Measurements from ENCODE around the gene NEDD4L.

The NEDD4L gene

GRCh38 chr18:58208207-58208932 lies 164.3 kb downstream of the NEDD4L start:
- TF ChIP-seq, protein P1, sequence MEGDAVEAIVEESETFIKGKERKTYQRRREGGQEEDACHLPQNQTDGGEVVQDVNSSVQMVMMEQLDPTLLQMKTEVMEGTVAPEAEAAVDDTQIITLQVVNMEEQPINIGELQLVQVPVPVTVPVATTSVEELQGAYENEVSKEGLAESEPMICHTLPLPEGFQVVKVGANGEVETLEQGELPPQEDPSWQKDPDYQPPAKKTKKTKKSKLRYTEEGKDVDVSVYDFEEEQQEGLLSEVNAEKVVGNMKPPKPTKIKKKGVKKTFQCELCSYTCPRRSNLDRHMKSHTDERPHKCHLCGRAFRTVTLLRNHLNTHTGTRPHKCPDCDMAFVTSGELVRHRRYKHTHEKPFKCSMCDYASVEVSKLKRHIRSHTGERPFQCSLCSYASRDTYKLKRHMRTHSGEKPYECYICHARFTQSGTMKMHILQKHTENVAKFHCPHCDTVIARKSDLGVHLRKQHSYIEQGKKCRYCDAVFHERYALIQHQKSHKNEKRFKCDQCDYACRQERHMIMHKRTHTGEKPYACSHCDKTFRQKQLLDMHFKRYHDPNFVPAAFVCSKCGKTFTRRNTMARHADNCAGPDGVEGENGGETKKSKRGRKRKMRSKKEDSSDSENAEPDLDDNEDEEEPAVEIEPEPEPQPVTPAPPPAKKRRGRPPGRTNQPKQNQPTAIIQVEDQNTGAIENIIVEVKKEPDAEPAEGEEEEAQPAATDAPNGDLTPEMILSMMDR (IDR thresholded peaks at IDR 0.05; ENCODE audit: control insufficient read depth, insufficient read depth, low read depth, low read length, missing control alignments), result no peak
- H3K4me3 ChIP-seq (ENCODE audit: control insufficient read depth, low read depth, low read length), result no peak overlapping the region
- DNase-seq (ENCODE audit: low read depth), result no peak

- no peak overlapping the region for H3K4me3 ChIP-seq (ENCODE audit: control insufficient read depth, low read depth, low read length)
- TF ChIP-seq, protein P1 (IDR thresholded peaks at IDR 0.05; ENCODE audit: control insufficient read depth, insufficient read depth, low read depth, low read length, missing control alignments), result no peak
- no peak for DNase-seq (ENCODE audit: low read depth)
Measured at GRCh38 chr18:58209326-58209725, 165.3 kb downstream of the NEDD4L start.

DNA sequence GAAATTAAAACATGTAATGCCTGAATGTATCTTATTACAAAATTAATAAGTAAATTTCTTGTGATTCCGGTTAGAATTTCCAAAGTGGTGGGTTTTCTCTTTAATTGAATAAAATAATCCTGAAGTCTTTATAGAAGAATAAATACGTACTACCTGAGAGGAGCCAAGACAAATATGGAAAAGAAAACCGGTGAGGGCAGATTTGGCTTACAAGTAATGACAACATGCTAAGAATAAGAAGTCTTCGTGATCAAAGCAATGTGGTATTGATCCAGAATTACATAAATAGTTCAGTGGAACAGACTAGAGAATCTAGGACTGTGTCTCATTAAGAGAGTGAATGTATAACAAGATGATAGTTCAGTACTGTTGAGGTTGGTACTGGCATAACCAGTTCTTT lies 167.5 kb downstream of the NEDD4L start:
- no peak for DNase-seq (ENCODE audit: low read depth)
- H3K4me3 ChIP-seq (ENCODE audit: control insufficient read depth, low read depth, low read length), result no peak overlapping the region
- TF ChIP-seq, protein P1 (IDR thresholded peaks at IDR 0.05; ENCODE audit: control insufficient read depth, insufficient read depth, low read depth, low read length, missing control alignments), result no peak

DNA sequence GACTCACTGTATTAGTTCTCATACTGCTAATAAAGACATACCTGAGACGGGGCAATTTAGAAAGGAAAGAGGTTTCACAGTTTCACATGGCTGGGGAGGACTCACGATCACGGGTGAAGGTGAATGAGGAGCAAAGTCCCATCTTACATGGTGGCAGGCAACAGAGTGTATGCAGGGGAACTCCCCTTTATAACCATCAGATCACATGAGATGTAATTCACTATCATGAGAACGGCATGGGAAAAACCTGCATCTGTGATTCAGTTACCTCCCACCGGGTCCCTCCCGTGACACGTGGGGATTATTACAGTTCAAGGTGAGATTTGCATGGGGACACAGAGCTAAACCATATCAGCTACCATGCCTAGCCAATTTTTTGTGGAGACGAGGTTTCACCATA lies 168.2 kb downstream of the NEDD4L start:
- TF ChIP-seq, protein P1 (IDR thresholded peaks at IDR 0.05; ENCODE audit: control insufficient read depth, insufficient read depth, low read depth, low read length, missing control alignments), result no peak
- no peak for DNase-seq (ENCODE audit: low read depth)
- H3K4me3 ChIP-seq (ENCODE audit: control insufficient read depth, low read depth, low read length), result no peak overlapping the region

DNA sequence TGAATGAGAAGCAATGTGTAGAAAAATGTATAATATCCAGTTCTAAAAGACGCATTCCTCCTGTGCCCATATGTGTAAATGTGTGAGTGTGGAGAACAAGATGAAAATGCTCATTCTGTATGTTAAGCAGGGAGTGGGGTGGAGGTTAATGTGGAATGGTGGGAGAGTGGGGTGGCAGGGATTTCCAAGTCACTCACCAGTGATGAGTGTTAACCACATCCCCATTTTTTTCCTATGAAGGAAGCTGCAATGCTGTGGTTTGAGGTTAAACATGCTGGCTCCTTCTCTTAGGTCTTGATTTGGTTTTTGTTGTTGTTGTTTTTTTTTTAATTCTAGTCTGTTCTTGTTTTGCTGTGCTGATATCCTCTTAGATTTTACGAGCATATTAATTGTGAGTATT lies 169.4 kb downstream of the NEDD4L start:
- peak; percentile 70 for DNase-seq (ENCODE audit: low read depth)
- TF ChIP-seq, protein P1 (IDR thresholded peaks at IDR 0.05; ENCODE audit: control insufficient read depth, insufficient read depth, low read depth, low read length, missing control alignments), result no peak
- H3K4me3 ChIP-seq (ENCODE audit: control insufficient read depth, low read depth, low read length), result no peak overlapping the region

DNA sequence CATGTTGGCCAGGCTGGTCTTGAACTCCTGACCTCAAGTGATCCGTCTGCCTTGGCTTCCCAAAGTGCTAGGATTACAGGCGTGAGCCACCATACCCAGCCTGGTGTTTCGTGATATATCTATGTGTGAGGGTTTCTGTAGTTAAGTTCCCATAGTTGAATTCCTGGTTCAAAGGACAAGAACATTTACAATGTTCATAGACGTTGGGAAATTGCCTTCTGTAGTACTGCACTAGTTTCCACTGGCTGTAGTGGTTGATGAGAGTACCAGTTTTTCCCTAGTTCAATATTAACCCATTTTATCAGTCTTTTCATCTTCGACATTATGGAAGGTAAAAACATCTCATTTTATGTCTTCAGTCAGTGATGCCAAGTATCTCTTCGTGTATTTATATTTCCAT lies 171.0 kb downstream of the NEDD4L start:
- no peak for DNase-seq (ENCODE audit: low read depth)
- TF ChIP-seq, protein P1 (IDR thresholded peaks at IDR 0.05; ENCODE audit: control insufficient read depth, insufficient read depth, low read depth, low read length, missing control alignments), result no peak
- no peak overlapping the region for H3K4me3 ChIP-seq (ENCODE audit: control insufficient read depth, low read depth, low read length)

Measured in AG09309 (cell line).